Cardiac fibroblast (primary cell): Measurements from ENCODE around the gene RNF182.
A peak's percentile ranks its signal among the peaks of the same experiment; 100 is the strongest.

Source experiments
- DNase-seq, 2 donors: peaks; one replicate each; pipeline versions ENCODE4 v3.0.0 to v3.0.0-alpha.2; 2010; ENCODE audit warnings: low read depth in 2 of 2
- H3K4me3 ChIP-seq, 2 donors: replicated peaks in 1 of 2; 1 replicate in 1 of 2; 2 replicates in 1 of 2; pipeline ENCODE4 v1.5.1; 2011; ENCODE audit warnings: low read depth in 2 of 2, low read length in 2 of 2, mild to moderate bottlenecking in 2 of 2, moderate library complexity in 1 of 2
- CTCF ChIP-seq: IDR thresholded peaks from one replicate; pipeline ENCODE4 v1.5.1; 2011; ENCODE audit warnings: low read depth, mild to moderate bottlenecking, low read length, inconsistent platforms

RNF182 gene

GRCh38 chr6:13988908-13989307 is 64.2 kb downstream of the RNF182 start:
- H3K4me3 ChIP-seq, result no peak overlapping the region
- DNase-seq, result no peak
- TF ChIP-seq CTCF, result no peak

GRCh38 chr6:13989496-13990144 is 64.9 kb downstream of the RNF182 start:
- no peak for TF ChIP-seq CTCF
- peak in 1 of 2 donors; percentile 30 for DNase-seq
- no peak overlapping the region for H3K4me3 ChIP-seq

GRCh38 chr6:13990796-13991195 is 66.0 kb downstream of the RNF182 start:
- no peak for DNase-seq
- TF ChIP-seq CTCF, result no peak
- H3K4me3 ChIP-seq, result no peak overlapping the region

- H3K4me3 ChIP-seq, result no peak overlapping the region
- no peak for TF ChIP-seq CTCF
- no peak for DNase-seq
Observed at GRCh38 chr6:13991393-13991792, 66.6 kb downstream of the RNF182 start.

GRCh38 chr6:13992417-13993055 is 67.8 kb downstream of the RNF182 start:
- no peak for TF ChIP-seq CTCF
- no peak overlapping the region for H3K4me3 ChIP-seq
- DNase-seq, result peak; percentile 13 to 77

GRCh38 chr6:13993416-13993815 is 68.7 kb downstream of the RNF182 start:
- no peak overlapping the region for H3K4me3 ChIP-seq
- no peak for TF ChIP-seq CTCF
- no peak for DNase-seq
